WERI-Rb-1 (cell line): Measurements from ENCODE around the gene SOBP.

Experiments used
- DNase-seq: peaks from one replicate; pipeline ENCODE4 v3.0.0-alpha.2; 2020
- H3K27ac ChIP-seq: fragments of 250-450 bp; sonication (Bioruptor Pico); 2 replicates; pipeline ENCODE4 v1.5.1; 2020; ENCODE audit warnings: mild to moderate bottlenecking, moderate library complexity
- H3K27me3 ChIP-seq: fragments of 250-450 bp; sonication (Bioruptor Pico); 2 replicates; pipeline ENCODE4 v1.5.1; 2021; ENCODE audit warnings: mild to moderate bottlenecking, low read depth, moderate library complexity; ENCODE audit not compliant: insufficient read depth, severe bottlenecking
- H3K36me3 ChIP-seq: fragments of 250-450 bp; sonication (Bioruptor Pico); 2 replicates; pipeline ENCODE4 v1.5.1; 2020; ENCODE audit warnings: mild to moderate bottlenecking, moderate library complexity
- H3K4me3 ChIP-seq: 2 replicates; pipeline ENCODE4 v1.5.1; 2011; ENCODE audit warnings: low read depth, mild to moderate bottlenecking, control low read depth, low read length
- H3K9me3 ChIP-seq: fragments of 250-450 bp; sonication (Bioruptor Pico); 2 replicates; pipeline ENCODE4 v1.5.1; 2021; ENCODE audit warnings: mild to moderate bottlenecking, moderate library complexity; ENCODE audit not compliant: severe bottlenecking
- TF ChIP-seq, protein P1 (sequence below): IDR thresholded peaks from 2 replicates; pipeline ENCODE4 v1.5.1; 2011; ENCODE audit warnings: low read depth, mild to moderate bottlenecking, control low read depth, inconsistent platforms, low read length

The SOBP gene

DNA sequence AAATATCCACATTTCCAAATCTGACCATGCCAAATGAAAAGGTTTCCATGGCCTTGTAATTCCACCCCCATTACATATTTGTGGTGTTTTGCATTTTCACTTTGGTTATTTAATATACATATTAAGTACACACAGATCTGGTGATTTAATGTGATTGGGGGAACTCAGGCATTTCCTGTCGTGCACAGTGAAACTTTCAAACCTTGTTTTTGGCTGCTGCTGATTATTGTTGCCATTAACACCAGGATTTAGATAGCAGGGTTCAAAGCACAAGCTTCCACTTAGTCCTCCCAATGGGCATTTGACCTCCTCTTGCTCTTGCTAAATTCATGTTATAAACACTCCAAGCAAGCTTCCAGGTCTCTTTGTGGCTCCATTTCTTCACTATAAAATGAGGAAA lies 166.5 kb downstream of the SOBP start:
- Histone ChIP-seq H3K9me3 (no peaks in the 10 kb centered on the region), H3K27me3 (no peaks in the 10 kb centered on the region), H3K4me3 (no peak overlapping the region), H3K36me3 (no peaks in the 10 kb centered on the region), H3K27ac (no peak overlapping the region)
- DNase-seq, result no peak
- TF ChIP-seq, protein P1, sequence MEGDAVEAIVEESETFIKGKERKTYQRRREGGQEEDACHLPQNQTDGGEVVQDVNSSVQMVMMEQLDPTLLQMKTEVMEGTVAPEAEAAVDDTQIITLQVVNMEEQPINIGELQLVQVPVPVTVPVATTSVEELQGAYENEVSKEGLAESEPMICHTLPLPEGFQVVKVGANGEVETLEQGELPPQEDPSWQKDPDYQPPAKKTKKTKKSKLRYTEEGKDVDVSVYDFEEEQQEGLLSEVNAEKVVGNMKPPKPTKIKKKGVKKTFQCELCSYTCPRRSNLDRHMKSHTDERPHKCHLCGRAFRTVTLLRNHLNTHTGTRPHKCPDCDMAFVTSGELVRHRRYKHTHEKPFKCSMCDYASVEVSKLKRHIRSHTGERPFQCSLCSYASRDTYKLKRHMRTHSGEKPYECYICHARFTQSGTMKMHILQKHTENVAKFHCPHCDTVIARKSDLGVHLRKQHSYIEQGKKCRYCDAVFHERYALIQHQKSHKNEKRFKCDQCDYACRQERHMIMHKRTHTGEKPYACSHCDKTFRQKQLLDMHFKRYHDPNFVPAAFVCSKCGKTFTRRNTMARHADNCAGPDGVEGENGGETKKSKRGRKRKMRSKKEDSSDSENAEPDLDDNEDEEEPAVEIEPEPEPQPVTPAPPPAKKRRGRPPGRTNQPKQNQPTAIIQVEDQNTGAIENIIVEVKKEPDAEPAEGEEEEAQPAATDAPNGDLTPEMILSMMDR, result no peak

DNA sequence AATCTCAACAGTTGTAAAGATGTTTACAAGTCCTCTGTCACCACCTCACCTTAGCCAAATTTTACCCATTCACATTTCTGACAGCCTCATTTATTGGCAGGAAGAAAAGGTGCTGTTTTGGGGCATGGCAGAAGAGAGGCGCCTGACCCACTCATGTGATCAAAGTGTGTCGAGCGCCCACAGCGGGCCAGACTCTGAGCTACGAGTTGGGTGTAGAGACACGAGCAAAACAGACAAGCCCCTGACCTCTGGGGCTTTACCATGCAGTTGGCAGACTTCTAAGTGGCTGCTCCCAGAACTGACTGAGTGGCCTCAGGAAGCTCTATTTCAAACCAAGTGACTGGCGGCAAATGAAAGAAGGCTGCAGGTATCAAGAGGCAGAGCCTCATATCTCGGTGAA lies 167.0 kb downstream of the SOBP start:
- TF ChIP-seq, protein P1, result no peak
- Histone ChIP-seq H3K36me3 (no peaks in the 10 kb centered on the region), H3K9me3 (no peaks in the 10 kb centered on the region), H3K27me3 (no peaks in the 10 kb centered on the region), H3K4me3 (no peak overlapping the region), H3K27ac (no peak overlapping the region)
- DNase-seq, result no peak

DNA sequence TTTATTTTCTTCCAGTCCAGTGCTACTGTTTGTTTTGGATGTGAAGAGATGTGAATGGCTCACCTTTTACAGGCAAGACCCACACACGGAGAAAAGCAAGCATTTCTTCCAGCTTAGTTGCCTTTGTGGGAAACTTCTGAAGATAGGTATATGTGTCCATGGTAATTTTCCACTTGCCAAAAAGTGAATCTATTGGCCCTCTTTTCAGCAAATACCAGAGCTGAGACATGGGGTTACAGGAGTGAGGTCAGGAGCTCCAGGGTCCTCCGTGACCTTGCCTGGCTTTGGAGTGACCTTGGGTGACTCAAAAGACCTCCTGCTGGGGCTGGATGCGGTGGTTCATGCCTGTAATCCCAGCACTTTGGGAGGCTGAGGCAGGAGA lies 167.4 kb downstream of the SOBP start:
- no peak overlapping the region for H3K4me3 ChIP-seq
- H3K27me3 ChIP-seq, result no peaks in the 10 kb centered on the region
- no peak overlapping the region for H3K27ac ChIP-seq
- H3K9me3 ChIP-seq, result no peaks in the 10 kb centered on the region
- no peak for DNase-seq
- TF ChIP-seq, protein P1, result no peak
- H3K36me3 ChIP-seq, result no peaks in the 10 kb centered on the region

DNA sequence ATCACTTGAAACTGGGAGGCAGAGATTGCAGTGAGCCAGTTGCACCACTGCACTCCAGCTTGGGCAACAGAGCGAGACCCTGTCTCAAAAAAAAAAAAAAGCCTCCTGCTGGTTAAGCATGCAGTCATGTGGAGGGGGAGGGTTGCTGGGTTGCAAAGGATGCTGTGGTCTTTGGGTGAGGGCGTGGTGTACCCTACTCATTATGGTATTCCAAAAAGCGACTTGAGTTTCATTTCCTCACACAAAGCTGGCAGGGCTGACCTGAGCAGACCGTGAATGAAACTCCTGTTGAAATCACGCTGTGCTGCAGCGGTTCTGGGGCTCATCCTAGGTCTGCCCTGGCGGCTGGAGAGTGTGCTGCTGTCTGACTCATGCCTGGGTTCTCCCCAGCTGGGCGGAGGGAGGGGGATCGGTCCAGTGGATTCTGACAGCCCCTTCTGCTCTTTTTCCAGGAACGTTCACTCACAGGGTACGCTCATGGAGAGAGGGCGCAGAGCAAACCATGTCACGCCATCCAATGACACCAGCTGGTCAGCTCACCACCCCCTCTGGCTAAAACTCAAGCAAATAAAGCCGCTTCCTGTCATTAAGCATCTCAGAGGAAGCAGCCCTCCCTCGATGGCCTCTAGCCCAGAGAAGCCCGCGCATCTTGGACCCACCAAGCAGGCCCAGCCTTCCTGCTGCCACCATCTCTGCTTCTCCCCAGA lies 168.0 kb downstream of the SOBP start:
- Histone ChIP-seq H3K27ac (no peak overlapping the region), H3K4me3 (no peak overlapping the region), H3K27me3 (no peaks in the 10 kb centered on the region), H3K36me3 (no peaks in the 10 kb centered on the region), H3K9me3 (no peaks in the 10 kb centered on the region)
- TF ChIP-seq, protein P1, result no peak
- no peak for DNase-seq

DNA sequence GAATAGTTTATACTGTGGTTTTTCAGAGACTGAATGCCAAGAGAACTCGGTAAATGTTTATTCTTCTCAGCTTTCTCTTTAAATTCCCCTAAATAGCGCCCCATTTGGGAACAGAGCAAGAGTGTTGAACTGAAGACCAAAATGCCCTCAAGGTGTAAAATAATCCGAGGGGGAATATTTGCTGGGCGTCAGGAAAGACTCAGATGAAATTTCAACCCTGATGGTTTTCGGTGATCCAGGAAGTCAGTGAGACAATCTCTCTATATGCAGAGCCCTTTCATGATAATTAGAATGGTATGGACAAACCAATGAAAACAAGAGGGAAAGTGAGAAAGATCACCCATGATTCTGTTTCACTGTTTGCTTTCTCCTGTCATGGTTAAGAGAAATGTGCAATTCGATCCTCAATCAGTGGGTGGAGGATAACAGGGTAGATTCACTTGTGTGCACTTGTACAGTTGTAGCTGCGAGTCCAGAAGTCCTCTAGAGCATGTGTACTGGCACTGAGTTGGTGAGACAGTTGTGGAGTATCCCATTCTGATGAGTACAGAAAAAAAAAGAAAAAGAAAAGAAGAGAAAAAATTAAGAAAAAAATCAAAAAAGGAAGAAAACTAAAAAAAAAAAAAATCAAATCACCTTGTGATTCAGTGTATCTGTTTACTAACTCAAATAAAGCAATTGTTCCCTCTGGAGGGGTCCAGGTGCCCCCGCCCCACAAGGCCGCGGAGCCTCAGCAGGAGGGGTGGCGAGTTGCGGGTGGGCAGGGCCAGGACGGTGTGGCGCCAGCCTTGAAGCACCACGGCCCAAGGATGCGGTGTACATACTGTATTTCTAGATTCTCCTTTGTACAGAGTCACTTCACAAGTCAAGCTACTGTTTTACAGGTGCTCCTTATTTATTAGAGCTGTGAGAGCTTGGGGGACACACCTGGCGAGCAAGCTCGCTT lies 169.3 kb downstream of the SOBP start:
- Histone ChIP-seq H3K27ac (no peak overlapping the region), H3K27me3 (no peaks in the 10 kb centered on the region), H3K36me3 (no peaks in the 10 kb centered on the region), H3K4me3 (no peak overlapping the region), H3K9me3 (no peaks in the 10 kb centered on the region)
- TF ChIP-seq, protein P1, result no peak
- DNase-seq, result no peak
